Esophagus muscularis mucosa (tissue), 4 donors: ENCODE measurements around the gene ECE1. TPM values are rescaled to one million over a fixed set of nuclear protein-coding genes. Genes with fewer than 3 reads are reported as not detected.

ENCODE experiments used
- DNase-seq: peaks from one replicate; pipeline ENCODE4 v3.0.0-alpha.2; 2017; ENCODE audit errors: extremely low spot score
- H3K27ac ChIP-seq, 4 donors: fragments of 200-600 bp; sonication (generic); replicated peaks in 1 of 4; 1 replicate in 3 of 4; 2 replicates in 1 of 4; pipeline ENCODE4 v1.5.1; 2016 to 2019; ENCODE audit warnings: mild to moderate bottlenecking in 1 of 4
- H3K27me3 ChIP-seq, 4 donors: fragments of 200-600 bp; sonication (generic); one replicate each; pipeline versions ENCODE4 v1.5.1 to v1.6.0; 2016 to 2019
- H3K36me3 ChIP-seq, 4 donors: fragments of 200-600 bp; sonication (generic); one replicate each; pipeline ENCODE4 v1.5.1; 2016 to 2019
- H3K4me1 ChIP-seq, 4 donors: fragments of 200-600 bp; sonication (generic); one replicate each; pipeline ENCODE4 v1.5.1; 2016 to 2019
- H3K4me3 ChIP-seq, 4 donors: fragments of 200-600 bp; sonication (generic); 1 replicate in 2 of 4; 2 replicates in 2 of 4; pipeline ENCODE4 v1.5.1; 2016 to 2019; ENCODE audit warnings: mild to moderate bottlenecking in 4 of 4, moderate library complexity in 1 of 4
- H3K9me3 ChIP-seq, 4 donors: fragments of 200-600 bp; sonication (generic); 1 replicate in 3 of 4; 2 replicates in 1 of 4; pipeline ENCODE4 v1.5.1; 2016 to 2019
- EP300 ChIP-seq: sonication (generic); formaldehyde crosslinking; IDR thresholded peaks from one replicate; pipeline ENCODE4 v1.6.1; 2017; ENCODE audit warnings: antibody characterized with exemption
- POLR2A ChIP-seq: fragments of 450-650 bp; IDR thresholded peaks from one replicate; pipeline ENCODE4 v1.6.1; 2017; ENCODE audit warnings: antibody characterized with exemption, moderate library complexity, mild to moderate bottlenecking, low read depth
- POLR2AphosphoS5 ChIP-seq, 2 donors: sonication (generic); formaldehyde crosslinking; IDR thresholded peaks; one replicate each; pipeline ENCODE4 v1.6.1; 2017; ENCODE audit warnings: antibody characterized with exemption in 2 of 2
- WGBS: methylation state at CpG from one replicate; pipeline ENCODE4 v1.1.5; 2018; 5-methylcytosine and 5-hydroxymethylcytosine counted together
- intact Hi-C: fragments of 100-400 bp; cut with DNase I; formaldehyde crosslinking; loops from one replicate; pipeline ENCODE4 v1.15.1; 2023
- total RNA-seq, 4 donors: library from RNA; depleted of rRNA; stranded (reverse); fragments of >200 nt; gene quantifications; one replicate each; pipeline versions ENCODE4 v1.1.0 to v1.2.1, GENCODE V29; 2016
- TF ChIP-seq, protein P1 (sequence below), 3 experiments: fragments of 200-600 bp in 2 of 3; fragments of 450-650 bp in 1 of 3; sonication (generic) in 2 of 3; IDR thresholded peaks; one replicate each; pipeline ENCODE4 v1.5.1; 2017 to 2019; ENCODE audit warnings: antibody characterized with exemption in 3 of 3, mild to moderate bottlenecking in 2 of 3, moderate library complexity in 1 of 3

Gene ECE1
- total RNA-seq, 4 donors from 2014 or later, result 53.6 to 101 (median 80.7) TPM

DNA sequence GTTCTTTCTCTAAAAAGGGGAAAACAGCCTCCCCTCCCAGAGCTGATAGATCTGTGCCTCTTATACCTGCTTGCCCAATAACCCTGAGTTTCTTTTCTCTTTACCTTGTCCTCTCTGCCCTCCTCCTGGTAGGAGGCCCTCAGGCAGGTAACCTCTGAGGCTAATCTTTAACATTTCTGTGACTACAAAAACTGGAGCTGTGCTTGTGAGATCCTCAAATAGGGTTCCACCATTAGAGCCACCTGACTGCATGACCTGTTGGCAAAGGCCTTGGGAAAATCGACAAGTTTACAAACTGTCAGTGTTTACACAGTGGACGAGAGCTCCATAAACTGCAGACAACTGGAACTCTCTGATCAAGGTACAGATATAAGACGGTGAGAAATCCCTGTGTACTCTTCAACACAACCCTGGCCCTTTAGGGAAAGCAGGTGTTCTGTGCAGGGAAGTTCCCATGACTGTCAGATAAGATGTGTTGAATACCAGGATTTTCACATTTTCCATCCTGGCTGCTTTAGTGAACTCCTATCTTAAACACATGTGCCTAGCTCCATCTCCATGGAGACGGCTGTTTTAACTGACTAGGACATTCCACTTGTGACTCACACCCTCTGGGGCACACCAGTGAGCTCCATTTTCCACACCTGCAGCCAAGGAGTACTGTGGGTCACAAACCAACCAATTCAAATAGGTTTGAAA lies 38.3 kb downstream of the ECE1 start:
- TF ChIP-seq POLR2A (no peak), POLR2AphosphoS5 (IDR thresholded peaks at IDR 0.05) (peak; percentile 71 to 89)
- TF ChIP-seq, protein P1, sequence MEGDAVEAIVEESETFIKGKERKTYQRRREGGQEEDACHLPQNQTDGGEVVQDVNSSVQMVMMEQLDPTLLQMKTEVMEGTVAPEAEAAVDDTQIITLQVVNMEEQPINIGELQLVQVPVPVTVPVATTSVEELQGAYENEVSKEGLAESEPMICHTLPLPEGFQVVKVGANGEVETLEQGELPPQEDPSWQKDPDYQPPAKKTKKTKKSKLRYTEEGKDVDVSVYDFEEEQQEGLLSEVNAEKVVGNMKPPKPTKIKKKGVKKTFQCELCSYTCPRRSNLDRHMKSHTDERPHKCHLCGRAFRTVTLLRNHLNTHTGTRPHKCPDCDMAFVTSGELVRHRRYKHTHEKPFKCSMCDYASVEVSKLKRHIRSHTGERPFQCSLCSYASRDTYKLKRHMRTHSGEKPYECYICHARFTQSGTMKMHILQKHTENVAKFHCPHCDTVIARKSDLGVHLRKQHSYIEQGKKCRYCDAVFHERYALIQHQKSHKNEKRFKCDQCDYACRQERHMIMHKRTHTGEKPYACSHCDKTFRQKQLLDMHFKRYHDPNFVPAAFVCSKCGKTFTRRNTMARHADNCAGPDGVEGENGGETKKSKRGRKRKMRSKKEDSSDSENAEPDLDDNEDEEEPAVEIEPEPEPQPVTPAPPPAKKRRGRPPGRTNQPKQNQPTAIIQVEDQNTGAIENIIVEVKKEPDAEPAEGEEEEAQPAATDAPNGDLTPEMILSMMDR (IDR thresholded peaks at IDR 0.05), result no peak
- WGBS, result 42% methylated on average over 4 of the region's 4 CpGs
- intact Hi-C loops, result no loop called here
- H3K36me3 ChIP-seq, result peaks cover 7 to 96% (median 68%) of the 10 kb centered on the region in 4 donors
- H3K4me3 ChIP-seq, result no peak overlapping the region
- H3K4me1 ChIP-seq, result peaks cover 28 to 45% (median 41%) of the 10 kb centered on the region in 4 donors
- DNase-seq, result no peak
- H3K27me3 ChIP-seq, result no peaks in the 10 kb centered on the region
- no peaks in the 10 kb centered on the region for H3K9me3 ChIP-seq
- peak overlapping the region; percentile 72 to 85 (median 77) for H3K27ac ChIP-seq

DNA sequence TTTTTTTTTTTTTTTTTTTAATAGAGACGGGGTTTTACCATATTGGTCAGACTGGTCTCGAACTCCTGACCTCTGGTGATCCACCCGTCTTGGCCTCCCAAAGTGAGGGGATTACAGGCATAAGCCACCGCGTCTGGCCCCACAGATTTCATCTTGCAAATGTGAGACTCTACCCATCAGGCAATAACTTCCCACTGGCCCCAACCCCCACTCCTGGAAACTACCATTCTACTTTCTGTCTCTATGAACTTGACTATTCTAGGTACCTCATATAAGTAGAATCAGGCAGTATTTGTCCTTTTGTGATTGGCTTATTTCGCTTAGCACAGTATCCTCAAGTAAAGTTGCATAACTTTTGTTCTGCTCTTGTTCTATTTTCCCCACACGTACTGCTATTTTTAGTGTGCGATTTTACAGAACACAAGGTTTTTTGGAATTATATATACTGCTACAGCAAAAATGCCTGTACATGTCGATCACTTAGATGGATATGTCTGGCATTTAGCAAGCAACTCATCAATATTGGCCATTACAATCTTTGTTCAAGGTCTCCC lies 40.2 kb downstream of the ECE1 start:
- H3K9me3 ChIP-seq, result no peaks in the 10 kb centered on the region
- intact Hi-C loops, result no loop called here
- H3K4me1 ChIP-seq, result peaks cover 19 to 38% (median 33%) of the 10 kb centered on the region in 4 donors
- DNase-seq, result no peak
- no peaks in the 10 kb centered on the region for H3K27me3 ChIP-seq
- H3K4me3 ChIP-seq, result no peak overlapping the region
- no peak overlapping the region for H3K27ac ChIP-seq
- 96% methylated on average over 9 of the region's 9 CpGs for WGBS
- peaks cover 22 to 96% (median 70%) of the 10 kb centered on the region in 4 donors for H3K36me3 ChIP-seq
- TF ChIP-seq EP300, result no peak
- no peak for TF ChIP-seq POLR2A
- TF ChIP-seq, protein P1 (IDR thresholded peaks at IDR 0.05), result no peak
- TF ChIP-seq POLR2AphosphoS5 (IDR thresholded peaks at IDR 0.05), result no peak

DNA sequence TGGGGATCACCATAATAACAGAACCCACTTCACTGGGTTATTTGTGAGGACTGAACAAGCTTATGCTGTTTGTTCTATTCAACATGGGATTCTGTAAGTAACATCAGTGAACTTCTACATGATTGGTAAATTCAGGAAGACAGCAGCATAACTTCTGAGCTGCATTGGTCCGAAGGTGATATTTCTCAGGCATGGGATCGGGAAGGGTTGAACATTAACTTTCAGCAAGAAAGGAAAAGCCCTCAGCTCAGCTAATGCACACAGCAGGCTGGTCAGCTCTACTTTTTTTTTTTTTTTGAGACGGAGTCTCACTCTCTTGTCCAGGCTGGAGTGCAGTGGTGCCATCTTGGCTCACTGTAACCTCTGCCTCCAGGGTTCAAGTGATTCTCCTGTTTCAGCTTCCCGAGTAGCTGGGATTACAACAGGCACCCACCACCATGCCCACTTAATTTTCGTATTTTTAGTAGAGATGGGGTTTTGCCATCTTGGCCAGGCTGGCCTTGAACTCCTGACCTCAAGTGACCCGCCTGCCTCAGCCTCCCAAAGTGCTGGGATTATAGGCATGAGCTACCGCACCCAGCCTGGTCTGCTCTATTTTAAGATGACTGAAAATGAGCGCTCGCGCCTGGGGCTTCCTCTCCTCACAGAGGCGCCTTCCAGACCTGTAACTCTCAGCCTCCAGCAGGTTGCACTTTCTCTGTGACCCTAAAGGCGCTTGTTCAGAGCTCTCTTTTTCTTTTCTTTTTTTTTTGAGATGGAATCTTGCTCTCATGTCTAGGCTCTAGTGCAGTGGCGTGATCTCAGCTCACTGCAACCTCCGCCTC lies 42.2 kb downstream of the ECE1 start:
- intact Hi-C loops, result no loop called here
- no peaks in the 10 kb centered on the region for H3K9me3 ChIP-seq
- no peaks in the 10 kb centered on the region for H3K27me3 ChIP-seq
- 97% methylated on average over 14 of the region's 14 CpGs for WGBS
- DNase-seq, result no peak
- peaks cover 15 to 22% (median 17%) of the 10 kb centered on the region in 4 donors for H3K4me1 ChIP-seq
- H3K36me3 ChIP-seq, result peaks cover 40 to 98% (median 77%) of the 10 kb centered on the region in 4 donors
- H3K27ac ChIP-seq, result no peak overlapping the region
- TF ChIP-seq, protein P1 (IDR thresholded peaks at IDR 0.05), result no peak
- TF ChIP-seq POLR2AphosphoS5 (IDR thresholded peaks at IDR 0.05), result no peak
- no peak for TF ChIP-seq POLR2A
- no peak for TF ChIP-seq EP300
- no peak overlapping the region for H3K4me3 ChIP-seq

DNA sequence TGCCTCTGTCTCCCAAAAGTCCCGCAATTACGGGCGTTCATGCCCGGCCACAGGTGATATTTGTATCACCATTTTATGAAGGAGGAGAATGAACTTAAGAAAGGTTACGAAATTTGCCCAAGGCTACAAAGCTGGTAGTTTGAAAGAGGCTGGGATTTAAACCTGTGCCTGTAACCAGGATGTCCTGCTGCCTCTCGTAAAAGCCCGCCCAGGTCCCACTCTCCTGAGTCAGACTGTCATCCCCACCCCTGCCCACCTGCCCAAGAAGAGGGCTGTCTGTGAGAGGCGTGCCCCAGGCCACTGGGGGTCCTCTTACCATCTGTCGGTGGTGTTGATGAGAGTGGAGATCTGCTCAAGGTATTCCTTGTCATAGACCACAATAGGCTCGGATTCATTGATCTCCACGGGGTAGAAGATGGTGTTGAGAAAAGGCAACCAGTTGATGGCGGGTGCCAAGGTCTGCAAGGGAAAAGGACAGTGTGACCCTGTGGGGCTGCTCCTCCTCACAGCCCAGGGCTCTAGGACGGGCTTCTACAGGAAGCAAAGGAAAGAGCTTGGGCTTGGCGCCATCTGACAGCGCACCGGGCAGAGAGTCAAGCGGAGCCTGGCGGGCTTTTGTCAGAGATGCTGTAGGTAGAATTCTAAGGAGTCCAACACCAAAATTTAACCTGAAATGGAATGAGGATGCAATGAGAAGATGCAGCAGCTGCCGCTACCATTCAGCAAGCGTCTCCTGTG lies 43.2 kb downstream of the ECE1 start:
- no peak overlapping the region for H3K4me3 ChIP-seq
- peaks cover 46 to 99% (median 82%) of the 10 kb centered on the region in 4 donors for H3K36me3 ChIP-seq
- no peaks in the 10 kb centered on the region for H3K9me3 ChIP-seq
- intact Hi-C loops, result no loop called here
- TF ChIP-seq POLR2AphosphoS5 (IDR thresholded peaks at IDR 0.05), result no peak
- TF ChIP-seq, protein P1 (IDR thresholded peaks at IDR 0.05), result no peak
- no peak for TF ChIP-seq POLR2A
- TF ChIP-seq EP300, result no peak
- H3K27me3 ChIP-seq, result no peaks in the 10 kb centered on the region
- no peak overlapping the region for H3K27ac ChIP-seq
- peaks cover 7 to 12% (median 9%) of the 10 kb centered on the region in 4 donors for H3K4me1 ChIP-seq
- WGBS, result 93% methylated on average over 19 of the region's 20 CpGs
- DNase-seq, result no peak
